ENCODE results near the gene EVL.

- TF ChIP-seq CTCF (conservative IDR thresholded peaks at IDR 0.05; ENCODE audit: low read depth, low read length) (no peak), EZH2 (IDR thresholded peaks at IDR 0.05; ENCODE audit: borderline replicate concordance, low read depth, low read length, poor library complexity, severe bottlenecking) (no peak)
These were observed 8.6 kb downstream of the EVL start for GRCh38 chr14:100073576-100074430.
